ENCODE data around the gene MOCS2. TPM values are rescaled to one million over a fixed set of nuclear protein-coding genes. Genes with fewer than 3 reads are reported as not detected.
"Not testable (repeated sequence)": the region's sequence is repeated elsewhere in the genome, so short reads cannot be mapped to it uniquely, and the experiment has no call there.

MOCS2 gene
- total RNA-seq, 2 donors from 2014 or later: 30.4 to 51.3 TPM

DNA sequence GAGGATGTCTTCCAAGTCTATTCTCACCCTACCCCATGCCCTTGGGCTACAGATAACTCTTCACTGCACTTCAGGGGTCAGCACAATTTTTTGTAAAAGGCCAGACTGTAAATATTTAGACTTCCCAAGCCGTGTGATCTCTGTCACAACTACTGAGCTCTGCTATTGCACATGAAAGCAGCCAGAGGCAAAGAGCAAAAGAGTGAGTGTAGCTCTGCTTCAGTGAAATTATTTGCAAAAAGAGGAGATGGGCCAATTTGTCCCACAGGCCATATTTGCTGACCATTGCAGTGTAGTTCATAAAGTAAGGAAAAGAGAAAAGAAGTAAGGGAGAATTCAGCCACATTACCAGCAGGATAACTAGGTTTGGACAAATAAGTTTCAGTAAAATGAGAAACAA is 7.0 kb upstream of the MOCS2 start:
- WGBS: 89% methylated on average over 1 of the region's 1 CpG
- H3K36me3 ChIP-seq: no peaks in the 10 kb centered on the region
- intact Hi-C loops (cut with DNase I): no loop called here

DNA sequence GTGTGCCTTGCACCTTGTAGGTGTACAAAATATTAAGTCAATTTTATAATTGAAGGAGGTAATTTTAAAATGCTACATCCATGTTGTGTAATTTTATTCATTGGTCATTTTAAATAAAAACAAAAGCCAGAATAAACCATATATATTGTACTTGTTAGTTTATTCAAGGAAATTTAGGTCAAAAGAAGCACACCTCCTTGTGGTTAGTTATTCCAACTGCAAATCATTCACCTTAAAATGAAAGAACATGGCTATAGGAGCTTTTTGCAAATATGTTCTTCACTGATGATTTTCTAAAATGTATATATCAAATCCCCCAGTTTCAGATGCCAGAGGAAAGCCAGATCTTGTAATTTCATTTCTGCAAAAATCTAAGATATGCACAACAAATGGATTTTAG is 5.4 kb upstream of the MOCS2 start:
- DNase-seq (ENCODE audit: low spot score): no peak
- no peaks in the 10 kb centered on the region for H3K36me3 ChIP-seq

More for the DNA sequence above, 7.0 kb upstream of the MOCS2 start:
- no peak for DNase-seq (ENCODE audit: low spot score)
- H3K9me3 ChIP-seq: no peaks in the 10 kb centered on the region
- H3K4me1 ChIP-seq (replicated peaks): no peaks in the 10 kb centered on the region
- H3K27ac ChIP-seq: no peak overlapping the region
- no peak overlapping the region for H3K4me3 ChIP-seq
- TF ChIP-seq, protein P1, sequence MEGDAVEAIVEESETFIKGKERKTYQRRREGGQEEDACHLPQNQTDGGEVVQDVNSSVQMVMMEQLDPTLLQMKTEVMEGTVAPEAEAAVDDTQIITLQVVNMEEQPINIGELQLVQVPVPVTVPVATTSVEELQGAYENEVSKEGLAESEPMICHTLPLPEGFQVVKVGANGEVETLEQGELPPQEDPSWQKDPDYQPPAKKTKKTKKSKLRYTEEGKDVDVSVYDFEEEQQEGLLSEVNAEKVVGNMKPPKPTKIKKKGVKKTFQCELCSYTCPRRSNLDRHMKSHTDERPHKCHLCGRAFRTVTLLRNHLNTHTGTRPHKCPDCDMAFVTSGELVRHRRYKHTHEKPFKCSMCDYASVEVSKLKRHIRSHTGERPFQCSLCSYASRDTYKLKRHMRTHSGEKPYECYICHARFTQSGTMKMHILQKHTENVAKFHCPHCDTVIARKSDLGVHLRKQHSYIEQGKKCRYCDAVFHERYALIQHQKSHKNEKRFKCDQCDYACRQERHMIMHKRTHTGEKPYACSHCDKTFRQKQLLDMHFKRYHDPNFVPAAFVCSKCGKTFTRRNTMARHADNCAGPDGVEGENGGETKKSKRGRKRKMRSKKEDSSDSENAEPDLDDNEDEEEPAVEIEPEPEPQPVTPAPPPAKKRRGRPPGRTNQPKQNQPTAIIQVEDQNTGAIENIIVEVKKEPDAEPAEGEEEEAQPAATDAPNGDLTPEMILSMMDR (IDR thresholded peaks at IDR 0.05): no peak
- TF ChIP-seq POLR2A (IDR thresholded peaks at IDR 0.05): no peak
- no peak for TF ChIP-seq POLR2AphosphoS5 (IDR thresholded peaks at IDR 0.05)
- H3K27me3 ChIP-seq (replicated peaks; ENCODE audit: insufficient read depth): no peaks in the 10 kb centered on the region

DNA sequence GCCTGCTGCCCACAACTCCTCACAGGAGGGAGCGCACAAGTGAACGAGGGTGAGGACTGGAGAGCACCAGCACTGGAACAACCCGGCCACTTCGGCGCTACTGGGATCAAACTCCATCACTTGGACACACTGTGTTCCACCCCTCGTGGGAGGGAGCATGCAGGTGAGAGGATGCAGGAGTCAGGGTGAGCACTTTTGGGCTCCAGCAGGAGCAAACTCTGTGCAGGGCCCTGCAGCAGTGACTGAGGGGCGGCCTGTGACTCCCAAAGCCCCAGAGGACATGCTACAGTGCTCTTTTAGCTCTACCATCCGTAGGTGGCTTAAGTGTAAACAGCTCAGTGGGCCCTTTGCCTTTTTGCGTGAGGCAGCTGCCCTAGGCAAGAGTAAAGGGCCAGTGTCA is 4.4 kb upstream of the MOCS2 start:
- DNase-seq (ENCODE audit: low spot score): no peak
- intact Hi-C loops (cut with DNase I): no loop called here

More for the DNA sequence above, 5.4 kb upstream of the MOCS2 start:
- intact Hi-C loops (cut with DNase I): no loop called here
- no peak overlapping the region for H3K27ac ChIP-seq
- TF ChIP-seq POLR2A (IDR thresholded peaks at IDR 0.05): no peak
- TF ChIP-seq, protein P1 (IDR thresholded peaks at IDR 0.05): peak in 1 of 4 experiments; percentile 11
- no peak overlapping the region for H3K4me3 ChIP-seq
- H3K27me3 ChIP-seq (replicated peaks; ENCODE audit: insufficient read depth): no peaks in the 10 kb centered on the region
- no peaks in the 10 kb centered on the region for H3K4me1 ChIP-seq (replicated peaks)
- H3K9me3 ChIP-seq: no peaks in the 10 kb centered on the region

DNA sequence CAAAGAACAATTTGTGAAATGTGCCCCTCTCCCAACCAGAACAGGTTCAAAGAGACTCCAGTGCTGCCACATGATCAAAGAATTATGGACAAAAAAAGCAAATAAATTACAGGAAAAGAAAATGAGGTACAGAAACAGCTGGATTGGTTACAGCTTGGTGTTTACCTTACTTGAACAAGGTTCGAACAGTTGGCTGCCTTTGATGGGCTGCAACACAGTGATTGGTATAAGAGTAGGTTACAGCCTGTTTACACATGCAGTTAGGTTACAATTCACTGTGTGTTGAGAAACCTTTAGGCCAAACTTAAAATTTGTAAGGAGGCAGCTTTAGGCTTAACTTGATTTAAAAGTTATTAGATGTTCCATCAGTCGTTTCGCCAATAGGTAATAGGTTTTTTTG is 3.4 kb upstream of the MOCS2 start:
- no peak overlapping the region for H3K4me3 ChIP-seq
- DNase-seq (ENCODE audit: low spot score): no peak
- no peaks in the 10 kb centered on the region for H3K4me1 ChIP-seq (replicated peaks)
- no peak overlapping the region for H3K27ac ChIP-seq
- no peaks in the 10 kb centered on the region for H3K9me3 ChIP-seq
- TF ChIP-seq, protein P1 (IDR thresholded peaks at IDR 0.05): no peak
- TF ChIP-seq POLR2AphosphoS5 (IDR thresholded peaks at IDR 0.05): no peak
- no peak for TF ChIP-seq POLR2A (IDR thresholded peaks at IDR 0.05)
- no peaks in the 10 kb centered on the region for H3K27me3 ChIP-seq (replicated peaks; ENCODE audit: insufficient read depth)
- WGBS: 63% methylated on average over 3 of the region's 3 CpGs
- intact Hi-C loops (cut with DNase I): no loop called here
- no peaks in the 10 kb centered on the region for H3K36me3 ChIP-seq

More for the DNA sequence above, 4.4 kb upstream of the MOCS2 start:
- no peak for TF ChIP-seq POLR2AphosphoS5 (IDR thresholded peaks at IDR 0.05)
- TF ChIP-seq, protein P1 (IDR thresholded peaks at IDR 0.05): no peak
- TF ChIP-seq POLR2A (IDR thresholded peaks at IDR 0.05): no peak
- no peak overlapping the region for H3K4me3 ChIP-seq
- no peaks in the 10 kb centered on the region for H3K36me3 ChIP-seq
- H3K9me3 ChIP-seq: no peaks in the 10 kb centered on the region
- H3K4me1 ChIP-seq (replicated peaks): no peaks in the 10 kb centered on the region
- no peak overlapping the region for H3K27ac ChIP-seq
- H3K27me3 ChIP-seq (replicated peaks; ENCODE audit: insufficient read depth): no peaks in the 10 kb centered on the region
- WGBS: 88% methylated on average over 9 of the region's 9 CpGs

DNA sequence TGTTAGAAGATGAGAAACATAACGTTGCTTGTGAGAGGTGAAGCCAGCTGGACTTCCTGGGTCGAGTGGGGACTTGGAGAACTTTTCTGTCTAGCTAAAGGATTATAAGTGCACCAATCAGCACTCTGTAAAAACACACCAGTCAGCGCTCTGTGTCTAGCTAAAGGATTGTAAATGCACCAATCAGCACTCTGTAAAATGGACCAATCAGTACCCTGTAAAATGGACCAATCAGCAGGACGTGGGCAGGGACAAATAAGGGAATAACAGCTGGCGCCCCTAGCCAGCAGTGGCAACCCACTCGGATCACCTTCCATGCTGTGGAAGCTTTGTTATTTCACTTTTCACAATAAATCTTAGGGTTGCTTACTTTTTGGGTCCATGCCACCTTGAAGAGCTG is 2.8 kb upstream of the MOCS2 start:
- H3K36me3 ChIP-seq; H3K4me3 ChIP-seq; intact Hi-C loops (cut with DNase I); H3K4me1 ChIP-seq (replicated peaks); H3K27ac ChIP-seq; H3K27me3 ChIP-seq (replicated peaks; ENCODE audit: insufficient read depth); H3K9me3 ChIP-seq; DNase-seq (ENCODE audit: low spot score): not testable (repeated sequence)
- WGBS: 91% methylated on average over 6 of the region's 6 CpGs
